Keratinocyte (primary cell): ENCODE measurements around the gene NKD1. TPM values are rescaled to one million over a fixed set of nuclear protein-coding genes. Genes with fewer than 3 reads are reported as not detected.

Experiments
- DNase-seq: peaks from one replicate; pipeline ENCODE4 v3.0.0-alpha.2; 2011; ENCODE audit warnings: low read depth, missing footprints, low spot score
- FAIRE-seq: peaks from 2 replicates; lab custom pipeline; 2011; peaks lifted over from hg19 to GRCh38; lab: Jason Lieb, UNC
- H2AFZ ChIP-seq: 2 replicates; pipeline ENCODE4 v1.6.0; 2012; ENCODE audit warnings: low read length, control low read depth, inconsistent platforms; ENCODE audit not compliant: control insufficient read depth
- H3K27ac ChIP-seq: 2 replicates; pipeline ENCODE4 v1.5.1; 2011; ENCODE audit warnings: low read length; ENCODE audit not compliant: control insufficient read depth, insufficient read depth
- H3K27me3 ChIP-seq: 3 replicates; pipeline ENCODE4 v1.6.0; 2011; ENCODE audit warnings: low read length; ENCODE audit not compliant: control insufficient read depth, insufficient read depth; ENCODE audit errors: extremely low read depth
- H3K36me3 ChIP-seq, 2 experiments: 2 replicates in 1 of 2; 3 replicates in 1 of 2; pipeline ENCODE4 v1.5.1; 2011; ENCODE audit warnings: low read length in 2 of 2, mild to moderate bottlenecking in 1 of 2; ENCODE audit not compliant: control insufficient read depth in 2 of 2, insufficient read depth in 2 of 2; ENCODE audit errors: extremely low read depth in 1 of 2
- H3K4me1 ChIP-seq: 3 replicates; pipeline ENCODE4 v1.5.1; 2011; ENCODE audit warnings: low read length; ENCODE audit not compliant: control insufficient read depth, insufficient read depth; ENCODE audit errors: extremely low read depth
- H3K4me2 ChIP-seq: 3 replicates; pipeline ENCODE4 v1.6.0; 2011; ENCODE audit warnings: low read depth, low read length; ENCODE audit not compliant: control insufficient read depth, insufficient read depth; ENCODE audit errors: extremely low read depth
- H3K4me3 ChIP-seq, 3 experiments: fragments of 200-600 bp in 1 of 3; sonication (generic) in 1 of 3; 2 replicates in 2 of 3; 3 replicates in 1 of 3; pipeline ENCODE4 v1.5.1; 2011 to 2016; ENCODE audit warnings: low read length in 3 of 3, mild to moderate bottlenecking in 3 of 3, control low read depth in 2 of 3, inconsistent platforms in 1 of 3, low read depth in 1 of 3, mixed read lengths in 1 of 3, mixed run types in 1 of 3, moderate library complexity in 1 of 3; ENCODE audit not compliant: control insufficient read depth in 2 of 3, insufficient read depth in 2 of 3; ENCODE audit errors: extremely low read depth in 1 of 3
- H3K79me2 ChIP-seq: 2 replicates; pipeline ENCODE4 v1.6.0; 2012; ENCODE audit warnings: low read length; ENCODE audit not compliant: control insufficient read depth, insufficient read depth
- H3K9ac ChIP-seq: 3 replicates; pipeline ENCODE4 v1.6.0; 2011; ENCODE audit warnings: low read length; ENCODE audit not compliant: control insufficient read depth, insufficient read depth; ENCODE audit errors: extremely low read depth
- H3K9me1 ChIP-seq: 3 replicates; pipeline ENCODE4 v1.6.0; 2011; ENCODE audit warnings: low read length; ENCODE audit not compliant: control insufficient read depth, insufficient read depth; ENCODE audit errors: extremely low read depth
- H3K9me3 ChIP-seq: 2 replicates; pipeline ENCODE4 v1.5.1; 2012; ENCODE audit warnings: low read depth, low read length; ENCODE audit not compliant: control insufficient read depth
- H4K20me1 ChIP-seq: 3 replicates; pipeline ENCODE4 v1.6.0; 2011; ENCODE audit warnings: low read length; ENCODE audit not compliant: control insufficient read depth, insufficient read depth; ENCODE audit errors: extremely low read depth
- CTCF ChIP-seq, 3 experiments: IDR thresholded peaks in 1 of 3; conservative IDR thresholded peaks in 1 of 3; optimal IDR thresholded peaks in 1 of 3; 2 replicates in 2 of 3; 3 replicates in 1 of 3; pipeline versions ENCODE3 to v1.5.1; 2011; ENCODE audit warnings: low read length in 3 of 3, mild to moderate bottlenecking in 3 of 3, moderate library complexity in 2 of 3, control low read depth in 1 of 3, inconsistent platforms in 1 of 3; ENCODE audit not compliant: insufficient read depth in 2 of 3; ENCODE audit errors: extremely low read depth in 1 of 3
- EZH2 ChIP-seq: IDR thresholded peaks from one replicate; pipeline ENCODE4 v1.6.1; 2012; ENCODE audit warnings: inconsistent platforms, mild to moderate bottlenecking, low read length, moderate library complexity
- dilution Hi-C: fragments of 300-500 bp; cut with MboI; formaldehyde crosslinking; loops from one replicate; pipeline ENCODE4 v1.7.0; 2020; ENCODE audit warnings: low sequenced_read_pairs; ENCODE audit not compliant: extremely low pct_ligation_motif_present
- polyA plus RNA-seq, 5 experiments: library from polyadenylated mRNA; depleted of rRNA in 3 of 5; stranded (reverse) in 3 of 5; stranded (forward) in 1 of 5; unstranded in 1 of 5; fragments of >200 nt; gene quantifications; 1 replicate in 1 of 5; 2 replicates in 3 of 5; 3 replicates in 1 of 5; pipeline versions ENCODE4 v1.2.1 to v1.2.3, GENCODE V29; 2011 to 2012; ENCODE audit warnings: missing spikeins in 2 of 5, low read depth in 1 of 5, low replicate concordance in 1 of 5

NKD1 gene
- polyA plus RNA-seq, 1 donor (not counting 4 experiments of a cell fraction or from before 2014, with no cell fraction given): 0.62 TPM

DNA sequence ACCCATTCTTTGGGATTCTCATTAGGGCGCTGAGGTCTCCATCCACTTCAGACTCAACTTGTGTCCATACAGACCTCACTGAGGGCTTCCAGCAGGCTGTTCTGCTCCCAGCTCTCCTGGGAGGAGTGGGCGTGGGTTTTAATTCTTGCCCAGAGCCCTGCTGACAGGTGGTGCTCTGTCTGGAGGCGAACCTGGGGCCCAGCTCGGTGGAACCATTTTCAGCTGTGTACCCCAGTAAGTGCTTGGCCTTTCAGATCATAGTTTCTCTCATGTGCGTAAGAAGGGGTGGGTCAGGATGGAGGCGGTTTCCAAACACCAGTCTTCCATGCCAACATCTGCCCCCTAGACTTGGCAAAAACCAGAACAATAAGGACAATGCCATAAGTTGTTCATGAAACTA, 21.4 kb upstream of the NKD1 start:
- no peak overlapping the region for H3K9ac ChIP-seq
- dilution Hi-C loops: no loop called here
- H3K9me1 ChIP-seq: no peaks in the 10 kb centered on the region
- peaks cover 2% of the 10 kb centered on the region for H3K9me3 ChIP-seq
- no peak overlapping the region for H3K4me2 ChIP-seq
- H3K27ac ChIP-seq: no peak overlapping the region
- DNase-seq: no peak
- H2AFZ ChIP-seq: no peak overlapping the region
- no peak overlapping the region for H3K4me3 ChIP-seq
- no peaks in the 10 kb centered on the region for H4K20me1 ChIP-seq
- H3K27me3 ChIP-seq: peaks cover 10% of the 10 kb centered on the region
- TF ChIP-seq CTCF (optimal IDR thresholded peaks at IDR 0.05 in 1 of 3, IDR thresholded peaks at IDR 0.05 in 1 of 3, conservative IDR thresholded peaks at IDR 0.05 in 1 of 3; ENCODE audit: extremely low read depth in 1 of 3, insufficient read depth in 2 of 3, low read length in 3 of 3) (no peak), EZH2 (no peak)
- no peak for FAIRE-seq
- no peaks in the 10 kb centered on the region for H3K79me2 ChIP-seq
- H3K4me1 ChIP-seq: peaks cover 8% of the 10 kb centered on the region
- H3K36me3 ChIP-seq: no peaks in the 10 kb centered on the region

DNA sequence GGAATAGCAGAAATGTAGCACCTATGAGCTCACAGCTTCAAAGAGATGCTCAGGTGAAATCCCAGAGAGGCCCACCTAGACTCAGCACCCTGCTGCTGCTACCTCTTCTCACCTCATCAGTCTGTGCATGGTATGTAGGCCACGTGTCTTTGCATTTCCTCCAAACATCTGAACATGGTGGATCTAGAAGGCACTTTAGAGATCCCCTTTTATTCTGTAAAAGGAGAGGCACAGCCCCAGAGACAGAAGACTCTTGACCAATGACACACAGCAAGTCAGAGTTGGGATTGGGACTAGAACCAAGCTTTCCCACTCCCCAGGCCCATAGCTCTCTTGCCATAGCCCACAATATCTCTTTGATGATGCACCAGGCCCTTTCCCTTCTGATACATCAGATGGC, 19.4 kb upstream of the NKD1 start:
- no peaks in the 10 kb centered on the region for H4K20me1 ChIP-seq
- no peak for FAIRE-seq
- no peaks in the 10 kb centered on the region for H3K9me1 ChIP-seq
- no peak overlapping the region for H3K4me2 ChIP-seq
- H3K9me3 ChIP-seq: peaks cover 2% of the 10 kb centered on the region
- peaks cover 8% of the 10 kb centered on the region for H3K4me1 ChIP-seq
- H3K4me3 ChIP-seq: no peak overlapping the region
- H3K27me3 ChIP-seq: peaks cover 4% of the 10 kb centered on the region
- H2AFZ ChIP-seq: no peak overlapping the region
- H3K27ac ChIP-seq: no peak overlapping the region
- no peak for TF ChIP-seq CTCF (optimal IDR thresholded peaks at IDR 0.05 in 1 of 3, IDR thresholded peaks at IDR 0.05 in 1 of 3, conservative IDR thresholded peaks at IDR 0.05 in 1 of 3; ENCODE audit: extremely low read depth in 1 of 3, insufficient read depth in 2 of 3, low read length in 3 of 3)
- H3K9ac ChIP-seq: no peak overlapping the region
- DNase-seq: no peak
- no peaks in the 10 kb centered on the region for H3K36me3 ChIP-seq
- dilution Hi-C loops: no loop called here
- no peaks in the 10 kb centered on the region for H3K79me2 ChIP-seq
